Thyroid gland (tissue), 4 donors: ENCODE measurements around the gene TIMM10. TPM values are rescaled to one million over a fixed set of nuclear protein-coding genes. Genes with fewer than 3 reads are reported as not detected.

Experiments
- DNase-seq, 2 donors: peaks; one replicate each; pipeline ENCODE4 v3.0.0-alpha.2; 2019
- H3K27ac ChIP-seq, 3 donors: fragments of 200-600 bp; sonication (generic); 1 replicate in 2 of 3; 2 replicates in 1 of 3; pipeline ENCODE4 v1.5.1; 2016 to 2019; ENCODE audit warnings: mild to moderate bottlenecking in 1 of 3, moderate library complexity in 1 of 3
- H3K27me3 ChIP-seq: fragments of 200-600 bp; sonication (generic); one replicate; pipeline ENCODE4 v1.5.1; 2019
- H3K36me3 ChIP-seq, 2 donors: fragments of 200-600 bp; sonication (generic); one replicate each; pipeline ENCODE4 v1.5.1; 2016 to 2019
- H3K4me1 ChIP-seq, 2 donors: fragments of 200-600 bp; sonication (generic); one replicate each; pipeline ENCODE4 v1.5.1; 2017 to 2019
- H3K4me3 ChIP-seq, 3 donors: fragments of 200-600 bp; sonication (generic); replicated peaks in 1 of 3; 1 replicate in 2 of 3; 2 replicates in 1 of 3; pipeline ENCODE4 v1.5.1; 2016; ENCODE audit warnings: mild to moderate bottlenecking in 1 of 3
- H3K9me3 ChIP-seq: fragments of 200-600 bp; sonication (generic); one replicate; pipeline ENCODE4 v1.5.1; 2017
- POLR2A ChIP-seq, 2 donors: fragments of 450-650 bp; IDR thresholded peaks; one replicate each; pipeline ENCODE4 v1.6.1; 2017; ENCODE audit warnings: antibody characterized with exemption in 2 of 2, mild to moderate bottlenecking in 2 of 2, moderate library complexity in 1 of 2
- WGBS, 2 donors: methylation state at CpG; one replicate each; pipeline ENCODE4 v1.1.5; 2017; 5-methylcytosine and 5-hydroxymethylcytosine counted together
- intact Hi-C: fragments of 100-400 bp; cut with DNase I; formaldehyde crosslinking; loops from one replicate; pipeline ENCODE4 v1.15.1; 2023
- total RNA-seq, 4 donors: library from RNA; depleted of rRNA; stranded (reverse); fragments of >200 nt; gene quantifications; one replicate each; pipeline ENCODE4 v1.2.3, GENCODE V29; 2016
- TF ChIP-seq, protein P1 (sequence below), 6 experiments: fragments of 200-600 bp in 3 of 6; fragments of 450-650 bp in 3 of 6; sonication (generic) in 3 of 6; IDR thresholded peaks; one replicate each; pipeline ENCODE4 v1.5.1; 2016 to 2019; ENCODE audit warnings: antibody characterized with exemption in 6 of 6, mild to moderate bottlenecking in 2 of 6, inconsistent platforms in 1 of 6, moderate library complexity in 1 of 6

Gene TIMM10
- total RNA-seq, 4 donors from 2014 or later = 29.8 to 43.7 (median 37.4) TPM

GRCh38 chr11:57487021-57487778, 43.4 kb downstream of the TIMM10 start:
- Histone ChIP-seq H3K27me3 (no peaks in the 10 kb centered on the region), H3K4me1 (peaks cover 11 to 13% of the 10 kb centered on the region in 2 donors), H3K9me3 (no peaks in the 10 kb centered on the region), H3K4me3 (no peak overlapping the region), H3K36me3 (peaks cover 11 to 12% of the 10 kb centered on the region in 2 donors), H3K27ac (no peak overlapping the region)
- whole genome bisulfite sequencing, 2 donors = 93 to 97% methylated on average over 8 to 12 of the region's 15 CpGs
- TF ChIP-seq, protein P1, sequence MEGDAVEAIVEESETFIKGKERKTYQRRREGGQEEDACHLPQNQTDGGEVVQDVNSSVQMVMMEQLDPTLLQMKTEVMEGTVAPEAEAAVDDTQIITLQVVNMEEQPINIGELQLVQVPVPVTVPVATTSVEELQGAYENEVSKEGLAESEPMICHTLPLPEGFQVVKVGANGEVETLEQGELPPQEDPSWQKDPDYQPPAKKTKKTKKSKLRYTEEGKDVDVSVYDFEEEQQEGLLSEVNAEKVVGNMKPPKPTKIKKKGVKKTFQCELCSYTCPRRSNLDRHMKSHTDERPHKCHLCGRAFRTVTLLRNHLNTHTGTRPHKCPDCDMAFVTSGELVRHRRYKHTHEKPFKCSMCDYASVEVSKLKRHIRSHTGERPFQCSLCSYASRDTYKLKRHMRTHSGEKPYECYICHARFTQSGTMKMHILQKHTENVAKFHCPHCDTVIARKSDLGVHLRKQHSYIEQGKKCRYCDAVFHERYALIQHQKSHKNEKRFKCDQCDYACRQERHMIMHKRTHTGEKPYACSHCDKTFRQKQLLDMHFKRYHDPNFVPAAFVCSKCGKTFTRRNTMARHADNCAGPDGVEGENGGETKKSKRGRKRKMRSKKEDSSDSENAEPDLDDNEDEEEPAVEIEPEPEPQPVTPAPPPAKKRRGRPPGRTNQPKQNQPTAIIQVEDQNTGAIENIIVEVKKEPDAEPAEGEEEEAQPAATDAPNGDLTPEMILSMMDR (IDR thresholded peaks at IDR 0.05) = no peak
- TF ChIP-seq POLR2A (IDR thresholded peaks at IDR 0.05) = no peak
- no peak for DNase-seq
- intact Hi-C loops = no loop called here

DNA sequence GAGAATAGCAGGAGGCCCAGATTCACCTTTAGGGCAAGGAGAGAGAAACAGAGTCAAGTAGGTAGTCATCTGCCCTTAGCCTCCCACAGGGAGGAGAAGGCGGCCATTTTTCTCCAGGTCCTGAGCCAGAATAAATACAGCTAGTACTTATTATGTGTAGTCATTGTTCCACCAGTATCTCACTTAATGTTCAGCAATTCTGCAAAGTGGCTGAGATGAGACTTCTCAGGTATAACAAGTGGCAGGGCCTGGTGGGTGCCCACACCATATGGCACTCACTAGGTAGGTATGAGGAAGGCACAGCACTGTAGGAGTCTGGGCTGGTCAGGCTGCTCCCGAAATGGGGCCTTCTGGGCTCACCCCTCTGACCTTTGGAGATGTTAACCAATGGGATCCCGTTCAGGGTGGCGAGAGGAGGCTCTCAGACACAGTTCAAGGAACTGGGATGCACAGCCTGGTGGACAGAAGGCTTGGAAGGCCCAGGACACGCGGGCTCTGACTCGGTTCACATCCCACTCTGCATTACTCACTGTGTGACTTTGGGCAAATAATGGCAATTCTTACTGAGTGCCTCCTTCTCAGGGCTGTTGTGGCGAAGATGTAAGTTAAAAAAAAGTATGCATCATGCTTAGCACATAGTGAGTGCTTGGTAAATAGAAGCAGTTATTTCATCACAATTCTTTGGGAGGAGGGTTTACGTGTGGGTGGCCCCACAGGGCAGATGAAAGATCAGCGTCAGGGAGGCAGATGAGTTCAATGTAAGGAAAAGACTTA, 45.1 kb downstream of the TIMM10 start:
- H3K4me1 ChIP-seq = peaks cover 11 to 16% of the 10 kb centered on the region in 2 donors
- H3K36me3 ChIP-seq = peaks cover 11 to 12% of the 10 kb centered on the region in 2 donors
- no peaks in the 10 kb centered on the region for H3K9me3 ChIP-seq
- WGBS, 2 donors = 88 to 89% methylated on average over 10 of the region's 10 CpGs
- no peak overlapping the region for H3K4me3 ChIP-seq
- DNase-seq = no peak
- no peaks in the 10 kb centered on the region for H3K27me3 ChIP-seq
- TF ChIP-seq, protein P1 (IDR thresholded peaks at IDR 0.05) = no peak
- TF ChIP-seq POLR2A (IDR thresholded peaks at IDR 0.05) = no peak
- no peak overlapping the region for H3K27ac ChIP-seq
- intact Hi-C loops = no loop called here

DNA sequence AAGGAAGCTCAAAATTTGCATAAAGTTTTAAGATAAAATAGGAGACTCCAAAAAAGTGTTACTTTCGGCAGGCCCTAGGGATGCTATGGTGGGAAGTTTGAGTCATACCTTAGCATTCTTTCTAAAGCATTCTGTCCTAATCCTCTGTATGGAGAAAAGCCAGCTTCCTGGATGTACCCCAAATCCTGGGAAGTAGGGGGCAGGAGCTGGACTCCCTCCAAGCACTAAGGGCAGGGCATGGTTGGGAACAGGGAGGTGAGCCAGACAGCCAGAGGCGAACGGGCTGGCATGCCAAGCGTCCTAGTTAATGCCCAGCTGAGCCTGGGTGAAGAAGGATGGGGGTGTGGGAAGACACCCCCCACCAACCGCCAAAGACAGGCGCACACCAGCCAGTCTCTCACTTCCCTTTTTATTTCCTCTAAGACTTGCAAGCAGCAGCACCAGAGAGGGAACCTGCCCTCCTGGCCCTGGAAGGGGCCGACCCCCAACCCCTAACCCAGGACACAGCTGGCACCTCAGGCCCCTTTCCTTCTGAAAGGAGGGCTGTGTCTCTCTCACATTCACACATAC, 46.3 kb downstream of the TIMM10 start:
- Histone ChIP-seq H3K4me1 (peaks cover 11 to 16% of the 10 kb centered on the region in 2 donors), H3K4me3 (no peak overlapping the region), H3K27ac (no peak overlapping the region), H3K36me3 (peaks cover 9 to 12% of the 10 kb centered on the region in 2 donors), H3K27me3 (no peaks in the 10 kb centered on the region), H3K9me3 (no peaks in the 10 kb centered on the region)
- DNase-seq = no peak
- intact Hi-C loops = loop anchor here (5.0 kb wide), 1 partner anchor 137 kb away; no protein-coding TSS in a partner anchor
- no peak for TF ChIP-seq POLR2A (IDR thresholded peaks at IDR 0.05)
- TF ChIP-seq, protein P1 (IDR thresholded peaks at IDR 0.05) = no peak
- 78 to 86% methylated on average over 7 of the region's 7 CpGs for WGBS, 2 donors

- WGBS, 2 donors = 64% methylated on average over 3 of the region's 3 CpGs
- Histone ChIP-seq H3K27me3 (no peaks in the 10 kb centered on the region), H3K4me1 (peaks cover 11 to 16% of the 10 kb centered on the region in 2 donors), H3K36me3 (peaks cover 7 to 10% of the 10 kb centered on the region in 2 donors), H3K27ac (no peak overlapping the region), H3K4me3 (peak overlapping the region in 1 of 3 donors; percentile 41), H3K9me3 (no peaks in the 10 kb centered on the region)
- no peak for DNase-seq
- intact Hi-C loops = loop anchor here (5.0 kb wide), 1 partner anchor 136 kb away; no protein-coding TSS in a partner anchor
- TF ChIP-seq POLR2A (IDR thresholded peaks at IDR 0.05) = no peak
- TF ChIP-seq, protein P1 (IDR thresholded peaks at IDR 0.05) = no peak
Measured at GRCh38 chr11:57483562-57483918, 47.0 kb downstream of the TIMM10 start.
